Breast epithelium (tissue), 3 donors: ENCODE results near the gene SIRT7.

Source experiments
- POLR2A ChIP-seq: fragments of 450-650 bp; IDR thresholded peaks from one replicate; pipeline ENCODE4 v1.6.1; 2016; ENCODE audit warnings: antibody characterized with exemption, mild to moderate bottlenecking, moderate library complexity
- TF ChIP-seq, protein P1 (sequence below), 3 donors: fragments of 450-650 bp; IDR thresholded peaks; one replicate each; pipeline ENCODE4 v1.5.1; 2016 to 2017; ENCODE audit warnings: antibody characterized with exemption in 3 of 3, mild to moderate bottlenecking in 3 of 3, moderate library complexity in 3 of 3

DNA sequence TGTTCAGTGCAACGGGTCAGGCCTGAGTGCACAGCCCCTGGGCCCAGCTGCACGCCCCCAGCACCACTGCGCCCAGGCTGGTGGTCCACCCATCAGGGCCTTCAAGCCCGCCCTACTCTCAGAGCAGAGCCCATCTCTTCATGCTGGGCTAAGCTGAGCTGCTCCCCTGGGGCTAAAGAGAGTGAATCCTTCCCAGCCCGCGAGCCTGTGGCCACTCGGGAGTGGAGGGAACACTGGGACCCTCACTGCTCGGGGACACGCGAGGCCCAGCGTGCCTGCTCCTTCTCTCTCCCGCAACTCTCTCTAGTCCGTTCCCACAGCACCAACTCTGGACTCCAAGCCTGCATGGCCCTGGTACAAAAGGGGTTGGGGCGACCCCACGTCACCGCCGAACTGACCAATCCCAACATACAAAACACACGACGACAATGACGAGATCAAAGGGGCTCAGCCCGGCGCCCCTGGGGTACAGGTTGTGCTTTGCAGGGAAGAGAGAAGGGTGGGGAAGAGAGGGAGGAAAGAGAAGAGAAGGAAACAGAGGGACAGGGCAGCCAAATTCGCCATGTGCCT is 4.1 kb upstream of the SIRT7 start:
- no peak for TF ChIP-seq POLR2A
- TF ChIP-seq, protein P1, sequence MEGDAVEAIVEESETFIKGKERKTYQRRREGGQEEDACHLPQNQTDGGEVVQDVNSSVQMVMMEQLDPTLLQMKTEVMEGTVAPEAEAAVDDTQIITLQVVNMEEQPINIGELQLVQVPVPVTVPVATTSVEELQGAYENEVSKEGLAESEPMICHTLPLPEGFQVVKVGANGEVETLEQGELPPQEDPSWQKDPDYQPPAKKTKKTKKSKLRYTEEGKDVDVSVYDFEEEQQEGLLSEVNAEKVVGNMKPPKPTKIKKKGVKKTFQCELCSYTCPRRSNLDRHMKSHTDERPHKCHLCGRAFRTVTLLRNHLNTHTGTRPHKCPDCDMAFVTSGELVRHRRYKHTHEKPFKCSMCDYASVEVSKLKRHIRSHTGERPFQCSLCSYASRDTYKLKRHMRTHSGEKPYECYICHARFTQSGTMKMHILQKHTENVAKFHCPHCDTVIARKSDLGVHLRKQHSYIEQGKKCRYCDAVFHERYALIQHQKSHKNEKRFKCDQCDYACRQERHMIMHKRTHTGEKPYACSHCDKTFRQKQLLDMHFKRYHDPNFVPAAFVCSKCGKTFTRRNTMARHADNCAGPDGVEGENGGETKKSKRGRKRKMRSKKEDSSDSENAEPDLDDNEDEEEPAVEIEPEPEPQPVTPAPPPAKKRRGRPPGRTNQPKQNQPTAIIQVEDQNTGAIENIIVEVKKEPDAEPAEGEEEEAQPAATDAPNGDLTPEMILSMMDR (IDR thresholded peaks at IDR 0.05), result no peak
